GM12865 (cell line): Measurements from ENCODE around the gene ZFHX3.

Experiments
- DNase-seq: peaks from one replicate; pipeline ENCODE4 v3.0.0; 2010; ENCODE audit warnings: low read depth
- H3K4me3 ChIP-seq: 2 replicates; pipeline ENCODE4 v1.5.1; 2011; ENCODE audit warnings: mild to moderate bottlenecking, low read depth, low read length, control low read depth
- TF ChIP-seq, protein P1 (sequence below): IDR thresholded peaks from 2 replicates; pipeline ENCODE4 v1.5.1; 2011; ENCODE audit warnings: low read length, control low read depth, low read depth, inconsistent platforms; ENCODE audit not compliant: insufficient read depth; ENCODE audit errors: missing control alignments

The ZFHX3 gene

DNA sequence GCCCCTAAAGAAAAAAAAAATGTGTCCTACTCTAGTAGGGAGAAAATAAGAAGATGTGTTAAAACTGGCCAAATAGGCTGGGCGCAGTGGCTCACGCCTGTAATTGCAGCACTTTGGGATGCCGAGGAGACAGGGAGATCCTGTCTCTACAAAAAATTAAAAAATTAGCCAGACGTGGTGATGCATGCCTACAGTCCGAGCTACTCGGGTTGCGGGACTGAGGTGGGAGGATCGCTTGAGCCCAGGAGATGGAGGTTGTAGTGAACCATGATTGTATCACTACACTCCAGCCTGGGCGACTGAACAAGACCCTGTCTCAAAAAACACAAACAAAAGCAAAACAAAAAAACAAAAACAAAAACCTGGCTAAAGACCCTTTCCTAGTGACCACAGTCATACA, 15.9 kb downstream of the ZFHX3 start:
- TF ChIP-seq, protein P1, sequence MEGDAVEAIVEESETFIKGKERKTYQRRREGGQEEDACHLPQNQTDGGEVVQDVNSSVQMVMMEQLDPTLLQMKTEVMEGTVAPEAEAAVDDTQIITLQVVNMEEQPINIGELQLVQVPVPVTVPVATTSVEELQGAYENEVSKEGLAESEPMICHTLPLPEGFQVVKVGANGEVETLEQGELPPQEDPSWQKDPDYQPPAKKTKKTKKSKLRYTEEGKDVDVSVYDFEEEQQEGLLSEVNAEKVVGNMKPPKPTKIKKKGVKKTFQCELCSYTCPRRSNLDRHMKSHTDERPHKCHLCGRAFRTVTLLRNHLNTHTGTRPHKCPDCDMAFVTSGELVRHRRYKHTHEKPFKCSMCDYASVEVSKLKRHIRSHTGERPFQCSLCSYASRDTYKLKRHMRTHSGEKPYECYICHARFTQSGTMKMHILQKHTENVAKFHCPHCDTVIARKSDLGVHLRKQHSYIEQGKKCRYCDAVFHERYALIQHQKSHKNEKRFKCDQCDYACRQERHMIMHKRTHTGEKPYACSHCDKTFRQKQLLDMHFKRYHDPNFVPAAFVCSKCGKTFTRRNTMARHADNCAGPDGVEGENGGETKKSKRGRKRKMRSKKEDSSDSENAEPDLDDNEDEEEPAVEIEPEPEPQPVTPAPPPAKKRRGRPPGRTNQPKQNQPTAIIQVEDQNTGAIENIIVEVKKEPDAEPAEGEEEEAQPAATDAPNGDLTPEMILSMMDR: no peak
- peak overlapping the region; percentile 47; the same call in 1 of the 2 replicates for H3K4me3 ChIP-seq
- no peak for DNase-seq

- no peak overlapping the region for H3K4me3 ChIP-seq
- no peak for DNase-seq
- TF ChIP-seq, protein P1: no peak
Measured at GRCh38 chr16:73031155-73031866, 16.6 kb downstream of the ZFHX3 start.

DNA sequence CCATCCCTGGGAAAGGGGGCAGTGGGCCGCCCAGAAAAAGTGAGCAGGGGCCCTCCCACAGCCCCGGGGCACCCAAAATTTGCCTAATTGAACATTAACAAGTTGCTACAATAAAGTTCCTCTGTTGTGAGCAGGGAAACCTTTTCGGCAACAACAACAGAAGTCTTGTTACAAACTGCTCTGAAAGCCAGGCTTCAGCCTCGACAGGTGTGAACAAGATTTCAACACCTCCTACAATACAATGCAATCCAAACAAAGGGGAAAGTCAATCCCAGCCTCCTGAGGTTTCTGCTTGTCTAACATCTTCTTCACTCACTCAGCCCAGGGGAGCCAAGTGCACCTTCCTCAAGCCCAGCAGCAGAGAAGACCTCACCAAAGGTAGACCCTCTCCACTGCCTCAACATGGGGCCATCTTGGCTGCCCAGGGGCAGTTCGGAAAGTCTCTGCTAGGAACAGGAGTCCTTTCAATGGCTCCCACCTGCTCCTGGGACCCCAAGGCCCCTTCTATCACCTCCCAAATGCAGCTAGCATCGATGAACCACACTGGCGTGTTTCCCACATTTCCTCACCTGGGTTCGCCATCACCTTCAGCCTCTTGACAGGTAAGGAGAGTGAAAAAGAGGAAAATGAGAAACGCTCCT, 19.1 kb downstream of the ZFHX3 start:
- no peak overlapping the region for H3K4me3 ChIP-seq
- TF ChIP-seq, protein P1: no peak
- DNase-seq: no peak

DNA sequence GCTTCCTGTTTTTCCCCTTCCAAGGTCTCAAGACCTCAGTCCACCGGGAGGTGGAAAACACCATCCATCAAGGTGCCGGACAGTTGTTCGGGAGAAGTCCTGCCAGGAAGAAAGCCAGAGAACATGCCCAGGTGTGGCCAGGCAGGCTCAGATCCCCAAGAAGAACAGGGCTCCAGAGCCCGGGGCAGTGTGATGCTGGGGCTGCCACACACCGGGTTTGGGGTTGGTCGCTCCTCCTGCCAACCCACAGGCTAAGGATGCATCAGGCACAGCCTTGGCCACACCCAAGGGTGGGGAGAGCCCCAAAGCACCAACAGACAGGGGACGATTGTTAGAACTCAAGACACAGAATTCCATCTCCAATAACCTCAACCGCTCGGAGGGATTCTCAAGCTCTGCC, 19.7 kb downstream of the ZFHX3 start:
- TF ChIP-seq, protein P1: no peak
- no peak overlapping the region for H3K4me3 ChIP-seq
- no peak for DNase-seq

DNA sequence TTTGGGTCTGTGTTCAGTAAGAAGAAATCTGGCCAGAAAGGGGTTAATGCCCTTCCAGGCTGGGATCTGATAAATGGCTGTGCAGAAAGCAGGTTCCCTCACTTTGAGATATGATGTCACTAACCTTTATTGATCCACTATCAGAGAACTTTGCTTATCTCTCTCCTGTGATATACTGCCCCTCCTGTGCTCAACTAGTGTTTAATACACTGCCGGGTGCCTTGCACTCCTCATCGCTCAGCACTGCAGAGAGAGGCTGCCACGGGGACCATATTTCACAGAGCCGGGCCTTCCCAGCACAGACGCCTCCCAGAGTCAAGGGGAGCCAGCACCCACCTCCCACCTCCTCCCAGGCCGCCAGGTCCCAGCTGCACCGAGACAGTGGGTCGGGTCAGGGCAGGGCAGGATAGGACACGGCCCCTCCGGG, 20.2 kb downstream of the ZFHX3 start:
- TF ChIP-seq, protein P1: no peak
- DNase-seq: no peak
- H3K4me3 ChIP-seq: no peak overlapping the region

DNA sequence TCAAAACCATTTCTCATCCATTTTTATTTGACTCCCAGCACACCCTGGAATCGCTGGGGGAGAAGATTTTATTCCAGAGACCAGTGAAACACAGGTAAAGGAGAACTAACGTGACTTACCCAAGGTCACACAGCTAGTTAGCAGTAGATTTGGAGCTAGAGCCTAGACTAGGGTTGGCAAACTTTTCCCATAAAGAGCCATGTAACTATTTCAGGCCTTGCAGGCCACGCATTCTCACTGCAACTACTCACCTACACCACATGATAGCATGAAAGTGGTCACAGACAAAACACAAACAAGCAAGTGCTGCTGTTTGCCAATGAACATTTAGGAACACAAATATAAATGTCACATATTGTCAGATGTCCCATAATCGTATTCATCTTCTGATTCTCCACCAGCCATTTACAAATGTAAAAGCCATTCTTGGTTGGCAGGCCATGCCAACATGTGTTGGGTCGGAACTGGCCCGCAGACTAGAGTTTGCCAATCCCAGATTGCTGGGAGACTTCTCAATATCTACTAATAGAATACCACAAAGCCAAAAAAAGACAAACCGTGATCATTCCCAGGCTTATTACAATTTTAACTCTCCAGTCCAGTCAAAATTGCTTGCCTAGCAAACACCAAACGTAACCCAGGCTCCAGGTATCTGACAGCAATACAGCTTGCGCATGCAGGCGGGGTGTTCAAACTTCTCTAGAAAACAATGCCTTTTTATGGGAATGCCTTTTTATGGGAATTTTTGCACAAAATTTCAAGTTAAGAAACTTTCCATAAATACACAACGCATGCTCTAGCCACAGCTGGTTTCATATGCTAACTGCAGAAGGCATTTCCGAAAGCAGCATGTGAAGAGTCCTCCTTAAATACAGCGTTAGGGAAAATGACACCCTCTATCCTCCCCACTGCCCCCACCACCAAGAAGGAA, 20.9 kb downstream of the ZFHX3 start:
- TF ChIP-seq, protein P1: no peak
- no peak for DNase-seq
- no peak overlapping the region for H3K4me3 ChIP-seq
